Peyer's patch (tissue), 4 donors: ENCODE measurements around the gene ARSA. TPM values are rescaled to one million over a fixed set of nuclear protein-coding genes. Genes with fewer than 3 reads are reported as not detected.

Experiments
- DNase-seq, 3 donors: peaks; one replicate each; pipeline ENCODE4 v3.0.0-alpha.2; 2017 to 2019
- H3K27ac ChIP-seq, 4 donors: fragments of 200-600 bp; sonication (generic); one replicate each; pipeline ENCODE4 v1.5.1; 2016 to 2019
- H3K27me3 ChIP-seq, 2 donors: fragments of 200-600 bp; sonication (generic); one replicate each; pipeline ENCODE4 v1.5.1; 2019
- H3K36me3 ChIP-seq, 3 donors: fragments of 200-600 bp; sonication (generic); one replicate each; pipeline ENCODE4 v1.5.1; 2016 to 2019
- H3K4me1 ChIP-seq, 4 donors: fragments of 200-600 bp; sonication (generic); one replicate each; pipeline ENCODE4 v1.5.1; 2016 to 2019
- H3K4me3 ChIP-seq, 4 donors: fragments of 200-600 bp; sonication (generic); 1 replicate in 3 of 4; 2 replicates in 1 of 4; pipeline ENCODE4 v1.5.1; 2016 to 2019; ENCODE audit warnings: mild to moderate bottlenecking in 1 of 4
- H3K9me3 ChIP-seq, 4 donors: fragments of 200-600 bp; sonication (generic); one replicate each; pipeline ENCODE4 v1.5.1; 2016 to 2019; ENCODE audit warnings: mild to moderate bottlenecking in 1 of 4
- CTCF ChIP-seq, 6 experiments: fragments of 450-650 bp in 4 of 6; fragments of 200-600 bp in 2 of 6; sonication (generic) in 1 of 6; IDR thresholded peaks; one replicate each; pipeline ENCODE4 v1.5.1; 2017 to 2019; ENCODE audit warnings: antibody characterized with exemption in 6 of 6, mild to moderate bottlenecking in 3 of 6, moderate library complexity in 1 of 6
- POLR2A ChIP-seq, 2 donors: fragments of 450-650 bp; IDR thresholded peaks; one replicate each; pipeline ENCODE4 v1.5.1; 2017; ENCODE audit warnings: antibody characterized with exemption in 2 of 2, mild to moderate bottlenecking in 2 of 2, moderate library complexity in 2 of 2
- total RNA-seq, 4 donors: library from RNA; depleted of rRNA; stranded (reverse); fragments of >200 nt; gene quantifications; one replicate each; pipeline ENCODE4 v1.1.0, GENCODE V29; 2016

ARSA gene
- total RNA-seq, 4 donors from 2014 or later = 84.2 to 130 (median 124) TPM

- no peak overlapping the region for H3K4me3 ChIP-seq
- H3K36me3 ChIP-seq = no peaks in the 10 kb centered on the region
- TF ChIP-seq CTCF (IDR thresholded peaks at IDR 0.05) = no peak
- TF ChIP-seq POLR2A (IDR thresholded peaks at IDR 0.05) = no peak
- peaks cover 0 to 19% of the 10 kb centered on the region in 2 donors for H3K27me3 ChIP-seq
- no peaks in the 10 kb centered on the region for H3K9me3 ChIP-seq
- DNase-seq = no peak
- H3K27ac ChIP-seq = no peak overlapping the region
- no peaks in the 10 kb centered on the region for H3K4me1 ChIP-seq
Observed at GRCh38 chr22:50606165-50606945, 21.6 kb downstream of the ARSA start.

GRCh38 chr22:50605613-50606074, 22.3 kb downstream of the ARSA start:
- H3K27me3 ChIP-seq = peaks cover 0 to 25% of the 10 kb centered on the region in 2 donors
- H3K27ac ChIP-seq = no peak overlapping the region
- TF ChIP-seq CTCF (IDR thresholded peaks at IDR 0.05) (no peak), POLR2A (IDR thresholded peaks at IDR 0.05) (no peak)
- H3K9me3 ChIP-seq = no peaks in the 10 kb centered on the region
- H3K4me3 ChIP-seq = no peak overlapping the region
- peaks cover 0 to 6% (median 2%) of the 10 kb centered on the region in 4 donors for H3K4me1 ChIP-seq
- DNase-seq = no peak
- no peaks in the 10 kb centered on the region for H3K36me3 ChIP-seq

GRCh38 chr22:50605002-50605612, 22.8 kb downstream of the ARSA start:
- DNase-seq = no peak
- Histone ChIP-seq H3K36me3 (no peaks in the 10 kb centered on the region), H3K27ac (no peak overlapping the region), H3K9me3 (no peaks in the 10 kb centered on the region), H3K27me3 (peaks cover 0 to 27% of the 10 kb centered on the region in 2 donors), H3K4me1 (peaks cover 0 to 9% (median 4%) of the 10 kb centered on the region in 4 donors), H3K4me3 (no peak overlapping the region)
- TF ChIP-seq CTCF (IDR thresholded peaks at IDR 0.05) (no peak), POLR2A (IDR thresholded peaks at IDR 0.05) (no peak)

- peaks cover 0 to 33% of the 10 kb centered on the region in 2 donors for H3K27me3 ChIP-seq
- H3K4me3 ChIP-seq = no peak overlapping the region
- DNase-seq = no peak
- TF ChIP-seq CTCF (IDR thresholded peaks at IDR 0.05) (no peak), POLR2A (IDR thresholded peaks at IDR 0.05) (no peak)
- no peaks in the 10 kb centered on the region for H3K36me3 ChIP-seq
- peaks cover 0 to 12% (median 6%) of the 10 kb centered on the region in 4 donors for H3K4me1 ChIP-seq
- no peak overlapping the region for H3K27ac ChIP-seq
- no peaks in the 10 kb centered on the region for H3K9me3 ChIP-seq
Observed at GRCh38 chr22:50604256-50605001, 23.5 kb downstream of the ARSA start.

GRCh38 chr22:50603511-50604255, 24.3 kb downstream of the ARSA start:
- H3K36me3 ChIP-seq = no peaks in the 10 kb centered on the region
- H3K4me1 ChIP-seq = peaks cover 0 to 12% (median 6%) of the 10 kb centered on the region in 4 donors
- TF ChIP-seq CTCF (IDR thresholded peaks at IDR 0.05) = no peak
- no peak for TF ChIP-seq POLR2A (IDR thresholded peaks at IDR 0.05)
- H3K4me3 ChIP-seq = no peak overlapping the region
- no peak overlapping the region for H3K27ac ChIP-seq
- H3K9me3 ChIP-seq = no peaks in the 10 kb centered on the region
- no peak for DNase-seq
- peaks cover 0 to 33% of the 10 kb centered on the region in 2 donors for H3K27me3 ChIP-seq
